Ovary (tissue), 10 donors: ENCODE results near the gene GPT2. TPM values are rescaled to one million over a fixed set of nuclear protein-coding genes. Genes with fewer than 3 reads are reported as not detected.

Experiments
- DNase-seq, 5 donors: peaks; one replicate each; pipeline ENCODE4 v3.0.0-alpha.2; 2019 to 2020
- H3K27ac ChIP-seq, 2 donors: fragments of 200-600 bp; one replicate each; pipeline versions ENCODE4 v1.5.1 to v1.8.0; 2019 to 2022
- H3K27me3 ChIP-seq: fragments of 200-600 bp; one replicate; pipeline ENCODE4 v1.8.0; 2022
- H3K36me3 ChIP-seq: fragments of 200-600 bp; sonication (generic); one replicate; pipeline ENCODE4 v1.5.1; 2019
- H3K4me1 ChIP-seq: one replicate; pipeline ENCODE4 v1.8.1; 2013; ENCODE audit warnings: mild to moderate bottlenecking, moderate library complexity; ENCODE audit not compliant: insufficient read depth
- H3K4me3 ChIP-seq: fragments of 200-600 bp; sonication (generic); one replicate; pipeline ENCODE4 v1.5.1; 2017
- H3K9me3 ChIP-seq, 2 donors: fragments of 200-600 bp in 1 of 2; sonication (generic) in 1 of 2; one replicate each; pipeline versions ENCODE4 v1.5.1 to v1.8.1; 2013 to 2019; ENCODE audit warnings: mild to moderate bottlenecking in 1 of 2, moderate library complexity in 1 of 2
- EP300 ChIP-seq: sonication (generic); formaldehyde crosslinking; IDR thresholded peaks from one replicate; pipeline ENCODE4 v1.6.1; 2017; ENCODE audit warnings: antibody characterized with exemption
- POLR2A ChIP-seq: fragments of 450-650 bp; IDR thresholded peaks from one replicate; pipeline ENCODE4 v1.6.1; 2017; ENCODE audit warnings: antibody characterized with exemption, mild to moderate bottlenecking, moderate library complexity
- WGBS, 3 donors: extraction: QIAGEN DNeasy Blood & Tissue Kit in 1 of 3; methylation state at CpG; one replicate each; pipeline versions ENCODE4 v1.1.5 to v1.1.7; 2013 to 2017; 5-methylcytosine and 5-hydroxymethylcytosine counted together
- intact Hi-C, 4 donors: fragments of 100-400 bp; cut with DNase I; formaldehyde crosslinking; loops; one replicate each; pipeline versions ENCODE4 v1.11.0 to v1.15.1; 2022 to 2023
- long read RNA-seq, 3 donors: library from polyadenylated mRNA in 2 of 3; unstranded in 2 of 3; transcript quantifications; one replicate each; pipeline ENCODE4 v2.0.0 and lab custom pipeline, GENCODE V29; 2021 to 2026
- polyA plus RNA-seq, 2 donors: library from polyadenylated mRNA; stranded (reverse); fragments of 200-250 nt in 1 of 2; fragments of 350-450 nt in 1 of 2; fragmentation: Illumina TruSeq in 1 of 2; extraction: RNeasy Lipid Tissue Mini Kit (QIAGEN cat#74804) in 1 of 2; gene quantifications; one replicate each; pipeline ENCODE4 v1.2.3, GENCODE V29; 2013 to 2014
- total RNA-seq, 7 donors: library from RNA; depleted of rRNA in 2 of 7; stranded (reverse); fragments of >200 nt in 2 of 7; fragmentation: NEBNext Ultra II Directional in 3 of 7; extraction: Animal tissue kit (Norgen Biotek cat#: 25700) in 3 of 7; gene quantifications; one replicate each; pipeline versions ENCODE4 v1.1.0 to v1.2.4, GENCODE V29; 2016 to 2023
- TF ChIP-seq, protein P1 (sequence below), 3 donors: fragments of 450-650 bp in 2 of 3; fragments of 200-600 bp in 1 of 3; IDR thresholded peaks; one replicate each; pipeline versions ENCODE4 v1.5.1 to v1.8.0; 2016 to 2022; ENCODE audit warnings: antibody characterized with exemption in 3 of 3, mild to moderate bottlenecking in 1 of 3
- donor health status: DM: no; HTN: no; CAD: no; lungs with moderate emphysema.
- donor health status: DM: no; HTN: no; CAD: no.
- donor health status: Bipolar disorder and iron deficiency.
- donor health status: DM: yes; HTN: yes; CAD: no.
- donor health status: DM: no; HTN: no; CAD: no.
- donor health status: DM: yes; HTN: yes; CAD: no.

GPT2 gene
- total RNA-seq (10 to 100 TPM in 3 of 7 donors, 1 to 10 TPM in 4; 2.2 to 30.7 (median 4.9) TPM), polyA plus RNA-seq (1 to 10 TPM; 3.6 to 6.6 TPM)
- long read RNA-seq, donor 1, partial matches to known transcripts, result 5 of 5 reads
- long read RNA-seq, donor 1, other reads (novel, unspliced or antisense), result 0 of 5 reads
- long read RNA-seq, donor 2, transcript GPT2-201 (12 exons, 3,984 nt), result major isoform, 20 of 27 reads
- long read RNA-seq, donor 2, partial matches to known transcripts, result 6 of 27 reads
- long read RNA-seq, donor 2, other reads (novel, unspliced or antisense), result 0 of 27 reads
- long read RNA-seq, donor 3, transcript GPT2-201 (12 exons, 3,984 nt), result major isoform, 24 of 40 reads
- long read RNA-seq, donor 3, partial matches to known transcripts, result 3 of 40 reads
- long read RNA-seq, donor 3, other reads (novel, unspliced or antisense), result 11 of 40 reads

DNA sequence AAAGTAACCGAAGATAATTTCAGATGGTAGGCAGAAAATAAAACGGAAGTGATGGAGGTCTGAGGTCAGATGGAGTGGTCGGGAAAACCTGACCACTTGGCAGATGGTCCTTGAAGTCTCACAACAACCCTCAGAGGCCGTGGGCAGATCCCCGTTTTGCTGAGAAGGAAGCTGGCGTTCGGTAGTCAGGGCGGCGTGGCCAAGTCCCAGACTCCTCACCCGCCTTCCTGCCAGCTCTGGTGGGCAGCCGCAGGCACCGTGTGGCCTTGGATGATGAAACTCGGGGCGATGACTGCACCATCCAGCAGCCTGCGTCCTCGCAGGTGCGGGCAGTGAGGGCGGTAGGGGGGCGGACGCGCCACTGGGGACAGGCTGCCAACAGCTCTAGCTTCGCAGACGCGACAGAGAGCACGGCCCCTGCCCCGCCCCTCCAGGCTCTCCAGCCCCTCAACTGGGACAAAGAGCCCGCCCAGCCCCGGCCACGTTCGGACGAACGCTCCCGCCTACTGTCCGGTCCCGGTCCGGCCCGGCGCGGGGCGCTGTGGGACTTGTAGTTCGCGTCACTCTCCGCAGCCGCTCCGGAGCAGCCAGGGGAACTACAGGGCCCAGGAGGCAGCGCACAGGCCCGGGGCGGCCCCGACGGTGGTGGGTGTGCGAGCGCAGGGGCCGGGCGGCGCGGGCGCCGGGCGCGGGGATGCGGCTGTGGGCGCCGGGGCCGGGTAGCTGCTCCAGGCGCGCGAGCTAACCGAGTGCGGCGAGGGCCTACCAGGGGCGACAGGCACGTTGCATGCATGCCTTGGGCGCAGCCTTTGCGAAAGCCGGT, at the start of gene GPT2:
Gene GPT2, plus strand, starts transcription at position 673 of the 823 bp plus-strand sequence. CDS start 354 bp downstream, outside the sequence.
- TF ChIP-seq POLR2A, result no peak
- TF ChIP-seq, protein P1, sequence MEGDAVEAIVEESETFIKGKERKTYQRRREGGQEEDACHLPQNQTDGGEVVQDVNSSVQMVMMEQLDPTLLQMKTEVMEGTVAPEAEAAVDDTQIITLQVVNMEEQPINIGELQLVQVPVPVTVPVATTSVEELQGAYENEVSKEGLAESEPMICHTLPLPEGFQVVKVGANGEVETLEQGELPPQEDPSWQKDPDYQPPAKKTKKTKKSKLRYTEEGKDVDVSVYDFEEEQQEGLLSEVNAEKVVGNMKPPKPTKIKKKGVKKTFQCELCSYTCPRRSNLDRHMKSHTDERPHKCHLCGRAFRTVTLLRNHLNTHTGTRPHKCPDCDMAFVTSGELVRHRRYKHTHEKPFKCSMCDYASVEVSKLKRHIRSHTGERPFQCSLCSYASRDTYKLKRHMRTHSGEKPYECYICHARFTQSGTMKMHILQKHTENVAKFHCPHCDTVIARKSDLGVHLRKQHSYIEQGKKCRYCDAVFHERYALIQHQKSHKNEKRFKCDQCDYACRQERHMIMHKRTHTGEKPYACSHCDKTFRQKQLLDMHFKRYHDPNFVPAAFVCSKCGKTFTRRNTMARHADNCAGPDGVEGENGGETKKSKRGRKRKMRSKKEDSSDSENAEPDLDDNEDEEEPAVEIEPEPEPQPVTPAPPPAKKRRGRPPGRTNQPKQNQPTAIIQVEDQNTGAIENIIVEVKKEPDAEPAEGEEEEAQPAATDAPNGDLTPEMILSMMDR (IDR thresholded peaks at IDR 0.05), result peak in 1 of 3 donors; percentile 49
- TF ChIP-seq EP300, result no peak
- Histone ChIP-seq H3K4me1 (no peaks in the 10 kb centered on the region), H3K27ac (no peak within 1 kb of the TSS), H3K4me3 (peak within 1 kb of the TSS; percentile 64), H3K9me3 (no peaks in the 10 kb centered on the region), H3K36me3 (no peaks in the 10 kb centered on the region), H3K27me3 (no peaks in the 10 kb centered on the region)
- WGBS, 3 donors, result 0 to 1% (median 1%) methylated on average over 63 to 75 of the region's 75 CpGs
- intact Hi-C loops, result no loop called here
- peak; percentile 88 to 95 (median 93) for DNase-seq

DNA sequence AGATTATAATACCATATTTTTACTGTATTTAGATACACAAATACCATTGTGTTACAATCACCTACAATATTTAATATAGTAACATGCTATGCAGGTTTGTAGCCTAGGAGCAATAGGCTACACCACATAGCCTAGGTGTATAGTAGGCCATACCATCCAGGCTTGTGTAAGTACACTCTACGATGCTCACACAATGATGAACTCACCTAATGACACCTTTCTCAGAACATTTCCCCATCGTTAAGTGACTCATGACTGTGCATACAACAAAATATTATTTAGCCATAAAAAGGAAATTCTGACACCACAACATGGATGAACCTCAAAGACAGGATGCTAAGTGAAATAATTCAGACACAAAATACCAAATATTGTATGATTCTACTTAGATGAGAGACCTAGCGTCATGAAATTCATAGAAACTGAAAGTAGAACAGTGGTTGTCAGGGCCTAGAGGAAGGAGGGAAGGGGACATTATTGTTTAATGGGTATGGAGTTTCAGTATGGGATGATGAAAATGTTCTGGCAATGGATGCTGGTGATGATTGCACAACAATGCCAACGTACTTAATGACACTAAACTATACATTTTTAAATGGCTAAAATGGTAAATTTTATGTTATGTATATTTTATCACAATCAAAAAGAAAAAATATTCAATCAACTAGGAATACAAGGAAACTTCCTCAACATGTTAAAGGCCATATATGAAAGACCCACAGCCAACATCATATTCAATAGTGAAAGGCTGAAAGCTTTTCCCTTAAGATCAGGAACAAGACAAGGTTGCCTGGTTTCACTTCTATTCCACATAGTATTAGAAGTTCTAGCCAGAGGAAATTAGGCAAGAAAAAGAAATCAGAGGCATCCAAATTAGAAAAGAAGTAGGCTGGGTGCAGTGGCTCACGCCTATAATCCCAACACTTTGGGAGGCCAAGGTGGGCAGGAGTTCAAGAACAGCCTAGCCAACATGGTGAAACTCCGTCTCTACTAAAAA, 47.3 kb upstream of the GPT2 start:
- Histone ChIP-seq H3K9me3 (no peaks in the 10 kb centered on the region), H3K4me1 (no peaks in the 10 kb centered on the region), H3K4me3 (no peak overlapping the region), H3K36me3 (no peaks in the 10 kb centered on the region), H3K27me3 (no peaks in the 10 kb centered on the region), H3K27ac (no peak overlapping the region)
- TF ChIP-seq, protein P1 (IDR thresholded peaks at IDR 0.05), result no peak
- TF ChIP-seq POLR2A (no peak), EP300 (no peak)
- intact Hi-C loops, result no loop called here
- DNase-seq, result no peak
- WGBS, 3 donors, result 88 to 91% (median 91%) methylated on average over 6 of the region's 6 CpGs

DNA sequence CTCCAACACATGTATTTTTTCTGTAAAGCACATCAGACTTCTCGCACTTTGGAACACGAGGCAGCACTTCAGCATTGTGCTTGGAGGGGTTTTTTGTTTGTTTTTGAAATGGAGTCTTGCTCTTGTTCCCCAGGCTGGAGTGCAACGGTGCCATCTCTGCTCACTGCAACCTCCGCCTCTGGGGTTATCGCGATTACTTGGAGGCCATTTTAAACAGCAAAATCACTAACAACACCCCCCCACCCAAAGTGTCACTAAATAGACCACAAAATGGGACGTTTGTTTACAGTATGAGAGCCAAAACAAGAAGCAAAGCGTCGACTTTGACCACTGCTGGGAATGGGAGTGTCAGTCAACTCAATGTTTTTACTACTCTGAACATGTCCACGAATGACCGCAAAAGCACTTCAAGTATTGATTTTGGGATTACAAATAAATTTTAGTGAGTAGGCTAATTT, 44.1 kb upstream of the GPT2 start:
- DNase-seq, result no peak
- H3K36me3 ChIP-seq, result no peaks in the 10 kb centered on the region
- no peak overlapping the region for H3K4me3 ChIP-seq
- intact Hi-C loops, result no loop called here
- H3K27ac ChIP-seq, result no peak overlapping the region
- H3K9me3 ChIP-seq, result no peaks in the 10 kb centered on the region
- TF ChIP-seq EP300 (no peak), POLR2A (no peak)
- TF ChIP-seq, protein P1 (IDR thresholded peaks at IDR 0.05), result no peak
- no peaks in the 10 kb centered on the region for H3K27me3 ChIP-seq
- H3K4me1 ChIP-seq, result no peaks in the 10 kb centered on the region
- WGBS, 3 donors, result 60 to 70% (median 64%) methylated on average over 11 of the region's 11 CpGs
